ENCODE measurements around the gene ROPN1B.
"Not testable (repeated sequence)": the region's sequence is repeated elsewhere in the genome, so short reads cannot be mapped to it uniquely, and the experiment has no call there.

- TF ChIP-seq CTCF, POLR2A (IDR thresholded peaks at IDR 0.05): not testable (repeated sequence)
Measured at GRCh38 chr3:125936891-125937290, 32.1 kb upstream of the ROPN1B start.

All from esophagus squamous epithelium (tissue), 4 donors.